ENCODE measurements around the gene USP14. TPM values are rescaled to one million over a fixed set of nuclear protein-coding genes. Genes with fewer than 3 reads are reported as not detected.
"Not testable (repeated sequence)": the region's sequence is repeated elsewhere in the genome, so short reads cannot be mapped to it uniquely, and the experiment has no call there.

Gene USP14
- total RNA-seq, 2 donors from 2014 or later = 36.0 to 55.9 TPM

DNA sequence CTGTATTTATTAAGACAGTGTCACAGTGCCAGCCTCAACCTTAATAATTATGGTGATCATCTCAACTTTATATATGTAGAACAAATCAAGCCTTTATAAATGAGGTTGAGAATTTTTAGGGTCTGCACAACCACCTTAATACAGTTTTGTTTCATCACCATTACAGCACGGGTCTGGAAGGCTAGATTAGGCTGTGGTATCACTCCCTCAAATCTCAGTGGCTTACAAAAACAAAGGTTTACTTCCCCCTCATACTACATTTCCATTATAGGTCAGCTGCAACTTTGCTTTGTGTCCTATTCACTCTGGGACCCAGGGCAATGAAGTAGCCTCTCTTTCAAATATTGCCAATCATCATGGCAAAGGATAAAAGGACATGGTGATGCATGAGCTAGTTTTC is 23.3 kb upstream of the USP14 start:
- H3K9ac ChIP-seq (ENCODE audit: low read depth in 2 of 2, low read length in 2 of 2) = no peak overlapping the region
- no peaks in the 10 kb centered on the region for H3K27me3 ChIP-seq
- H3K36me3 ChIP-seq = no peaks in the 10 kb centered on the region
- no peak overlapping the region for H3K27ac ChIP-seq
- intact Hi-C loops (cut with DNase I) = no loop called here
- DNase-seq = no peak
- H3K9me3 ChIP-seq = no peaks in the 10 kb centered on the region
- TF ChIP-seq, protein P1, sequence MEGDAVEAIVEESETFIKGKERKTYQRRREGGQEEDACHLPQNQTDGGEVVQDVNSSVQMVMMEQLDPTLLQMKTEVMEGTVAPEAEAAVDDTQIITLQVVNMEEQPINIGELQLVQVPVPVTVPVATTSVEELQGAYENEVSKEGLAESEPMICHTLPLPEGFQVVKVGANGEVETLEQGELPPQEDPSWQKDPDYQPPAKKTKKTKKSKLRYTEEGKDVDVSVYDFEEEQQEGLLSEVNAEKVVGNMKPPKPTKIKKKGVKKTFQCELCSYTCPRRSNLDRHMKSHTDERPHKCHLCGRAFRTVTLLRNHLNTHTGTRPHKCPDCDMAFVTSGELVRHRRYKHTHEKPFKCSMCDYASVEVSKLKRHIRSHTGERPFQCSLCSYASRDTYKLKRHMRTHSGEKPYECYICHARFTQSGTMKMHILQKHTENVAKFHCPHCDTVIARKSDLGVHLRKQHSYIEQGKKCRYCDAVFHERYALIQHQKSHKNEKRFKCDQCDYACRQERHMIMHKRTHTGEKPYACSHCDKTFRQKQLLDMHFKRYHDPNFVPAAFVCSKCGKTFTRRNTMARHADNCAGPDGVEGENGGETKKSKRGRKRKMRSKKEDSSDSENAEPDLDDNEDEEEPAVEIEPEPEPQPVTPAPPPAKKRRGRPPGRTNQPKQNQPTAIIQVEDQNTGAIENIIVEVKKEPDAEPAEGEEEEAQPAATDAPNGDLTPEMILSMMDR (IDR thresholded peaks at IDR 0.05) = no peak
- H3K4me3 ChIP-seq = no peak overlapping the region
- H3K4me1 ChIP-seq = no peaks in the 10 kb centered on the region

DNA sequence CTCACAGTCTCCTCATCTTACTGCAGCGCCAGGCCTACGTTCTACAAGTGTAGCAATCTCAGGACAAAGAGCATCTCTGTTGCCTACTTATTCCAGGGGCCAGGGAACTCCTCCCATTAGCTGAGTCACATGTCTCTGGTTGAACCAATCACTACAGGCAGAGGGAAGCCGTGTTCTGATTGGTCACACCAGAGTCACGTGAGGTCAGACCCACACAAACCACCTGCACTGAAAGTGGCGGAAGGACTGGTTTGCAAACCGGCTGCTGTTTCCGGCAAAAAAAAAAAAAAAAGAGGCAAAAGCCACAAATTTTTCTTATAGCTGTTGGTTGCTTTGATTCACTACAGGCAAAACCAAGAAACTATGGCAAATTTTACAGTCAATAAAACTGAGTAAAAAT is 21.9 kb upstream of the USP14 start:
- Histone ChIP-seq H3K36me3 (no peaks in the 10 kb centered on the region), H3K9me3 (no peaks in the 10 kb centered on the region), H3K4me1 (no peaks in the 10 kb centered on the region), H3K27me3 (no peaks in the 10 kb centered on the region), H3K9ac (ENCODE audit: low read depth in 2 of 2, low read length in 2 of 2) (no peak overlapping the region), H3K27ac (no peak overlapping the region), H3K4me3 (no peak overlapping the region)
- TF ChIP-seq, protein P1 (IDR thresholded peaks at IDR 0.05) = no peak
- no peak for DNase-seq
- intact Hi-C loops (cut with DNase I) = no loop called here

DNA sequence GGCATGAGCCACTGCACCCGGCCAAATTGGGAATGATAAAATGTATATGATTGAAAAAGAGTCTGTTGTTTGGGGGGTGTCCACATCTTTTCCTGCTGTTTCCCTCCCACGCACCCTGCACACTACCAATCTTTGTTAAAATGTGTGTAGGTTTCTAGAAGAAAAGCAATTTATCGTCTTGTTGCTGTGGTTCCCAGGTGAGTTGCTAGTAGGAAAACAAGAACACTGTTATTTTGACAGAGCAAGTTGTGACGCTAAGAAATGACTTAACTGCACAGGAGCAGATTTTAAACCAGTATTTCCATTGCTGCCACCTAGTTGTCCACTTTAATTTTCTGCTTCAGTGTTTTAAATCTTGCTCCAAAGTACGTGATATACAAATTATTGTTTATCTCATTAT is 21.0 kb upstream of the USP14 start:
- H3K27ac ChIP-seq = no peak overlapping the region
- no peak overlapping the region for H3K9ac ChIP-seq (ENCODE audit: low read depth in 2 of 2, low read length in 2 of 2)
- TF ChIP-seq, protein P1 (IDR thresholded peaks at IDR 0.05) = no peak
- H3K4me3 ChIP-seq = no peak overlapping the region
- H3K4me1 ChIP-seq = no peaks in the 10 kb centered on the region
- DNase-seq = no peak
- intact Hi-C loops (cut with DNase I) = no loop called here
- no peaks in the 10 kb centered on the region for H3K9me3 ChIP-seq
- H3K36me3 ChIP-seq = no peaks in the 10 kb centered on the region
- H3K27me3 ChIP-seq = no peaks in the 10 kb centered on the region

DNA sequence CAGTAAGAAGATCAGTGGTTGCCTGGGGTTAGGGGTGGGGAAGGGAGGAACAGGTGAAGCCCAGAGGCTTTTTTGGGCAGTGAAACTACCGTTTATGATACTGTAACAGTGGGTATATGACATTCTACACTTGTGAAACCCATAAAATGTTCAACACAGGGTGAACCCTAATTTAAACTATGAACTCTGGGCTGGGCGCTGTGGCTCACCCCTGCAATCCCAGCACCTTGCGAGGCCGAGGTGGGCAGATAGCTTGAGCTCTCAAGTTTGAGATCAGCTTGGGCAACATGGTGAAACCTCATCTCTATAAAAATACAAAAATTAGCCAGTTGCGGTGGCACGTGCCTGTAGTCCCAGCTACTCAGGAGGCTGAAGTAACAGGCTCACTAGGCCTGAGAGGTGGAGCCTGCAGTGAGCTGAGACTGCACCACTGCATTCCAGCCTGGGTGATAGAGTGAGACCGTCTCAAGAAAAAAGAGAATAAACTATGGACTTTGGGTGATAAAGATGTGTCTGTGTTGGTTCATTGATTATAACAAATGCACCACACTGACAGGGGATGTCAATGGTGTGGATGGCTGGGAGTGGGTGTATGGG is 17.6 kb upstream of the USP14 start:
- TF ChIP-seq, protein P1 (IDR thresholded peaks at IDR 0.05) = no peak
- Histone ChIP-seq H3K4me3 (no peak overlapping the region), H3K4me1 (no peaks in the 10 kb centered on the region), H3K36me3 (no peaks in the 10 kb centered on the region), H3K9me3 (no peaks in the 10 kb centered on the region), H3K27me3 (no peaks in the 10 kb centered on the region), H3K9ac (ENCODE audit: low read depth in 2 of 2, low read length in 2 of 2) (no peak overlapping the region), H3K27ac (no peak overlapping the region)
- intact Hi-C loops (cut with DNase I) = no loop called here
- DNase-seq = no peak

DNA sequence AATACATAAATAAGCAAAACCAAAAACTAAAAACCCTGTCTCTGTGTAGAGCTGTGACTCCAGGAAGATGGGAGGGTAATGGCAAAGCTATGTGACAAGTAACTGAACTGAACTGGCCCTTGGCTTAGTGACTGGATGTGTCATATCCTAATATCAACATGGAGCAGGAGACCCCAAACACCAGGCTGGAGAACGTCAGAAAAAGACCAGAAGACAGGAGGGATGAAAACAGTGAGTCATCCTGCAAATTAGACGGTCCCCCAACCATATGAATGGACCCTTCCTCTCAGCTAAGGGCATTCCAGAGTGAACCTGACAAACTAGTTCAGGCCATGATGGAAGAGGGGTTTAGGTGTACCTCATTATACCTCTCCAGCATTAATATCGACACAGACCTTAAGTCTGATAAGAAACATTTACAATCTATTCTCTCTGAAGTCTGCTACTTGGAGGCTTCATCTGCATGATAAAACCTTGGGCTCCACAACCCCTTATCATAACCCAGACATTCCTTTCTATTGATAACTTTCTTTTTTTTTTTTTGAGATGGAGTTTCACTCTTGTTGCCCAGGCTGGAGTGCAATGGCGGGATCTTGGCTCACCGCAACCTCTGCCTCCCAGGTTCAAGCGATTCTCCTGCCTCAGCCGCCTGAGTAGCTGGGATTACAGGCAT is 15.6 kb upstream of the USP14 start:
- H3K4me1 ChIP-seq; H3K4me3 ChIP-seq; H3K9ac ChIP-seq (ENCODE audit: low read depth in 2 of 2, low read length in 2 of 2); DNase-seq; H3K9me3 ChIP-seq; H3K27ac ChIP-seq; intact Hi-C loops (cut with DNase I); H3K36me3 ChIP-seq; H3K27me3 ChIP-seq: not testable (repeated sequence)

DNA sequence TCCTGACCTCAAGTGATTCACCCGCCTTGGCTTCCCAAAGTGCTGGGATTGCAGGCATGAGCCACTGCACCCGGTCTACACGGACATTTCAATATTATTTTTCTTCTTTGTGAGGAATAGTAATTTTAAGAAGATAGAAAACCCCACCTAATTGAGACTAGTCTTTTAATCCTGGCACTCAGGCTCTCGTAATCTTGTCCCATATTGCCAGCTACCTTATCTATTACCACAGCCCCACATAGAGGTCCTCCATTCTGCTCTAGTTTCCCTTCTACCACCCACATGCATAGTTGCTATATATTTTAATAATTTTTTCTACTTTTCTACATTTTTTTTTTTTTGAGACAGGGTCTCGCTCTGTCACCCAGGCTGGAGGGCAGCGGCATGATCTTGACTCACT is 9.5 kb upstream of the USP14 start:
- no peaks in the 10 kb centered on the region for H3K36me3 ChIP-seq
- no peaks in the 10 kb centered on the region for H3K27me3 ChIP-seq
- H3K4me3 ChIP-seq = no peak overlapping the region
- TF ChIP-seq, protein P1 (IDR thresholded peaks at IDR 0.05) = no peak
- intact Hi-C loops (cut with DNase I) = no loop called here
- no peak overlapping the region for H3K9ac ChIP-seq (ENCODE audit: low read depth in 2 of 2, low read length in 2 of 2)
- no peaks in the 10 kb centered on the region for H3K4me1 ChIP-seq
- no peak for DNase-seq
- no peaks in the 10 kb centered on the region for H3K9me3 ChIP-seq
- no peak overlapping the region for H3K27ac ChIP-seq
